GM18868 (cell line): ENCODE data around the gene OTOP2.
A peak's percentile ranks its signal among the peaks of the same experiment; 100 is the strongest.

ENCODE experiments used
- ATAC-seq: cut with Tn5 transposase; IDR thresholded peaks from one replicate; pipeline ENCODE4 v1.9.1; 2021; ENCODE audit warnings: mild to moderate bottlenecking, moderate library complexity; ENCODE audit not compliant: unreplicated experiment

Gene OTOP2

GRCh38 chr17:74922694-74923537, 1.2 kb upstream of the OTOP2 start, which contains the start of gene USH1G:
Gene USH1G (minus strand): TSS chr17:74923255. CDS start chr17:74923073, 182 bp downstream.
- ATAC-seq: no peak

- no peak for ATAC-seq
These were observed 379 bp upstream of the OTOP2 start for GRCh38 chr17:74923538-74924249.

DNA sequence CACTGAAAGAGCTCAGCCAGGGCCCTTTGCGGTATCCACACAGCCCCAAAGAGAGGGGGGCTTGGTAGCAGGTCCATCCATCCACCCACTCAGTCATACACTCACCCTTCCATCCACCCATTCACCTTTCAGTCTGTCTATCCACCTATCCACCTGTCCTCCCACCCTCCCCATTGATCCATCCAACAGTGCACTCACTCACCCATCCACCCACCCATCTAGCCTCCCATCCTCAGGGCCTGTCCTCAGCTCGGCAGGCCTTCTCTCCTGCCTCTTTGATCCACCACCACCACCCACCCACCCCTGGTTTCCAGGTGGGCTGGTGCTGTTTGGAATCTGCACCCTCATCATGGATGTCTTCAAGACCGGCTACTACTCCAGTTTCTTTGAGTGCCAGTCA, 1.2 kb downstream of the OTOP2 start:
- ATAC-seq: no peak

- ATAC-seq: no peak
These were observed 4.7 kb downstream of the OTOP2 start for GRCh38 chr17:74928786-74929185.

DNA sequence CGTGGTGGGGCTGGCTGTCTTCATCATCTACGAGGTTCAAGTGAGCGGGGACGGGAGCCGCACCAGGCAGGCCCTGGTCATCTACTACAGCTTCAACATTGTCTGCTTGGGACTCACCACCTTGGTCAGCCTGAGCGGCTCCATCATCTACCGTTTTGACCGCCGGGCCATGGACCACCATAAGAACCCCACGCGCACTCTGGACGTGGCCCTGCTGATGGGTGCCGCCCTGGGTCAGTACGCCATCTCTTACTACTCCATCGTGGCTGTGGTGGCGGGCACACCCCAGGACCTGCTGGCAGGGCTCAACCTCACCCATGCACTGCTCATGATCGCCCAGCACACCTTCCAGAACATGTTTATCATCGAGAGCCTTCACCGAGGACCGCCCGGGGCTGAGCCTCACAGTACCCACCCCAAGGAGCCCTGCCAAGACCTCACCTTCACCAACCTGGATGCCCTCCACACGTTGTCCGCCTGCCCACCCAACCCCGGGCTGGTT, 6.5 kb downstream of the OTOP2 start:
- ATAC-seq: no peak

GRCh38 chr17:74935048-74935447, 11.0 kb downstream of the OTOP2 start:
- no peak for ATAC-seq

GRCh38 chr17:74935585-74936469, 11.8 kb downstream of the OTOP2 start, which contains the start of gene OTOP3:
Gene OTOP3 (plus strand): TSS chr17:74935898. CDS start chr17:74935922, 24 bp downstream.
- ATAC-seq: no peak

- ATAC-seq: no peak
These were observed 12.4 kb downstream of the OTOP2 start for GRCh38 chr17:74936470-74936799.

GRCh38 chr17:74937064-74938051, 13.3 kb downstream of the OTOP2 start:
- ATAC-seq: no peak

- ATAC-seq: no peak
These were observed 14.3 kb downstream of the OTOP2 start for GRCh38 chr17:74938194-74938950.

DNA sequence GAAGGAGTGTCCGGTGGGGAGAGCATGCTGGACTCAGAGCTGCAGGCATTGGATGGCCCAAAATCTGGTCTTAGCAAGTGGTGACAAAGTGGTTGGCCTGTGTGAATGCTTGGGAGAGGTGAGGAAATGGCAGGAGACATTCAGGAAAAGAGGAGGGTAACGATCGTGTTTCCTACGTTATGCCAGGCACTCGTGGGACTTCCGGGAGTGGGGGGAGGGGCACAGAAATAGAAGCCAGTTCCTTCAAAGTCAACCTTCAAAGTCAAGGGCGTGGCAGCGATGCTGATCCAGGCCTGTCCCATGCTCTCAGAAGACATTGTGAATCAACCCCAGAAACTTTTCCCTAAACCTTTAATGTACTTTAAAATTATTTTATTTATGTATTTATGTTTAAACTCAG, 15.5 kb downstream of the OTOP2 start:
- no peak for ATAC-seq

DNA sequence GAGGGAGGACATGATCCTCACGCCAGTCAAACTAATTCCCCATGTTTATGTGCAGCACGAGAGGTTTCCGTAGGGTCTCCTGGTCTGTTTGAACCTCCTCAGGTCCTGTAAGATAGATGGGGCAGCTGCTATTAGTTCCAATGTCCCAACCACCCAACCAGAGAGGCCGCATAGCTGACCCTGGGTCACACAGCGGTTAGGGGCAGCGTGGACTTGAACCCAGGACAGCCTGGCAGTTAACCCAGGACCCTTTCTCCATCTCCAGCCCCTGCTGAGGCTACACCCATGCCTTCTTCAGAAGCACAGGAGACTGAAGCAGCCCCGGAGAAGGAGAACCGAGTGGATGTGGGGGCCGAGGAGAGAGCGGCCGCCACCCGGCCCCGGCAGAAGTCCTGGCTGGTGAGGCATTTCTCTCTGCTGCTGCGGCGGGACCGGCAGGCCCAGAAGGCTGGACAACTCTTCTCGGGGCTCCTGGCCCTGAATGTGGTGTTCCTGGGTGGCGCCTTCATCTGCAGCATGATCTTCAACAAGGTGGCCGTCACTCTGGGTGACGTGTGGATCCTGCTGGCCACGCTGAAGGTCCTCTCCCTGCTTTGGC, 17.2 kb downstream of the OTOP2 start:
- no peak for ATAC-seq

GRCh38 chr17:74943808-74944522, 19.9 kb downstream of the OTOP2 start:
- no peak for ATAC-seq

- peak; percentile 66 for ATAC-seq
These were observed 21.5 kb downstream of the OTOP2 start for GRCh38 chr17:74945543-74945942.

GRCh38 chr17:74946641-74947040, 22.6 kb downstream of the OTOP2 start:
- no peak for ATAC-seq

- no peak for ATAC-seq
These were observed 23.1 kb downstream of the OTOP2 start for GRCh38 chr17:74947041-74947754.

- ATAC-seq: no peak
These were observed 25.5 kb downstream of the OTOP2 start for GRCh38 chr17:74949455-74950115.
